Measurements from ENCODE around the gene RNF26. TPM values are rescaled to one million over a fixed set of nuclear protein-coding genes. Genes with fewer than 3 reads are reported as not detected.

Gene RNF26
- total and polyA plus RNA-seq, 2 of the 13 experiments (the other 11 are each of a cell fraction or from before 2014, with no cell fraction given): 11.9 to 26.3 TPM

DNA sequence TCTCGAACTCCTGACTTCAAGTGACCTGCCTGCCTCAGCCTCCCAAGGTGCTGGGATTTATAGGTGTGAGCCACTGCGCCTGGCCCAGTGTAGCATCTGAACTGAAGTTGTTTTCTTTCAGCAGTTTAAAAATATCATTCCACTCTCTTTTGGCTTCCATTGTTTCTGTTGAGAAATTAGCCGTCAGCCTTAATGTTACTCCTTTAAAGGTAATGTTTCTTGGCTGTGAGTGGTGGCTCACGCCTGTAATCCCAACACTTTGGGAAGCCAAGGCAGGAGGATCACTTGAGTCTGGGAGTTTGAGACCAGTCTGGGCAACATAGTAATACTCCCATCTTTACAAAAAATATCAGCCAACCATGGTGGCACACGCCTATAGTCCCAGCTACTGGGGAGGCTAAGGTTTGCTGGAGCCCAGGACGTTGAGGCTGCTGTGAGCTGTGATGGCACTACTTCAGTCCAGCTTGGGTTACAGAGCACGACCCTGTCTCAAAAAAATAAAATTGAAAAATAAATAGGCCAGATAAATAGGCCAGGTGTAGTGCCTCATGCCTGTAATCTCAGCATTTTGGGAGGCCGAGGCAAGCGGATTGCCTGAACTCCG is 43.3 kb upstream of the RNF26 start:
- BruUV-seq (replicated peaks): no TSS peak
- intact Hi-C loops (cut with micrococcal nuclease; ENCODE audit: unreplicated experiment): no loop called here
- ATAC-seq (no peak), DNase-seq (ENCODE audit: low spot score) (no peak), FAIRE-seq (no peak)
- H3K4me3 ChIP-seq (replicated peaks in 1 of 3; ENCODE audit: insufficient read depth in 1 of 3, low read depth in 2 of 3, low read length in 3 of 3): no peak overlapping the region
- peaks cover 1 to 22% of the 10 kb centered on the region in 2 experiments; a peak in 3 of 5 replicates for H3K36me3 ChIP-seq (replicated peaks in 1 of 2; ENCODE audit: control insufficient read depth in 1 of 2, insufficient read depth in 2 of 2, low read length in 2 of 2)
- ChIA-PET CTCF (ENCODE audit: low intra/inter-chr PET ratio, low total read pairs) (no interaction called here), POLR2A (no interaction called here)
- H3K79me2 ChIP-seq (ENCODE audit: insufficient read depth, low read length): no peaks in the 10 kb centered on the region
- no peaks in the 10 kb centered on the region for H3K9me3 ChIP-seq (ENCODE audit: low read length)
- H4K20me1 ChIP-seq (ENCODE audit: insufficient read depth, low read length): no peaks in the 10 kb centered on the region
- H3K4me2 ChIP-seq (ENCODE audit: low read depth, low read length): no peak overlapping the region
- H3K9ac ChIP-seq (ENCODE audit: insufficient read depth, low read depth, low read length): no peak overlapping the region
- in situ Hi-C loops (cut with HindIII; ENCODE audit: extremely low pct_ligation_motif_present, low pct_unique_long_range_greater_than_20kb): no loop called here
- no peak overlapping the region for H2AFZ ChIP-seq (ENCODE audit: low read length)
- TF ChIP-seq, protein P1, sequence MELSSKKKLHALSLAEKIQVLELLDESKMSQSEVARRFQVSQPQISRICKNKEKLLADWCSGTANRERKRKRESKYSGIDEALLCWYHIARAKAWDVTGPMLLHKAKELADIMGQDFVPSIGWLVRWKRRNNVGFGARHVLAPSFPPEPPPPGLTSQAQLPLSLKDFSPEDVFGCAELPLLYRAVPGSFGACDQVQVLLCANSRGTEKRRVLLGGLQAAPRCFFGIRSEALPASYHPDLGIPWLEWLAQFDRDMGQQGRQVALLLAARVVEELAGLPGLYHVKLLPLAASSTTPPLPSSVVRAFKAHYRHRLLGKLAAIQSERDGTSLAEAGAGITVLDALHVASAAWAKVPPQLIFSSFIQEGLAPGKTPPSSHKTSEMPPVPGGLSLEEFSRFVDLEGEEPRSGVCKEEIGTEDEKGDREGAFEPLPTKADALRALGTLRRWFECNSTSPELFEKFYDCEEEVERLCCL (CRISPR knock-in tag; IDR thresholded peaks at IDR 0.05; ENCODE audit: borderline replicate concordance): no peak
- peak; percentile 100 for TF ChIP-seq ZNF317 (CRISPR knock-in tag; IDR thresholded peaks at IDR 0.05)
- no peaks in the 10 kb centered on the region for H3K4me1 ChIP-seq (ENCODE audit: insufficient read depth, low read length)
- H3K27me3 ChIP-seq (ENCODE audit: control insufficient read depth in 1 of 2, insufficient read depth in 2 of 2, low read length in 2 of 2): no peaks in the 10 kb centered on the region
- WGBS (ENCODE audit: low lambda C conversion rate): 98% methylated on average over 10 of the region's 10 CpGs
- no peak overlapping the region for H3K27ac ChIP-seq (ENCODE audit: extremely low read length, insufficient read depth, low read length)

DNA sequence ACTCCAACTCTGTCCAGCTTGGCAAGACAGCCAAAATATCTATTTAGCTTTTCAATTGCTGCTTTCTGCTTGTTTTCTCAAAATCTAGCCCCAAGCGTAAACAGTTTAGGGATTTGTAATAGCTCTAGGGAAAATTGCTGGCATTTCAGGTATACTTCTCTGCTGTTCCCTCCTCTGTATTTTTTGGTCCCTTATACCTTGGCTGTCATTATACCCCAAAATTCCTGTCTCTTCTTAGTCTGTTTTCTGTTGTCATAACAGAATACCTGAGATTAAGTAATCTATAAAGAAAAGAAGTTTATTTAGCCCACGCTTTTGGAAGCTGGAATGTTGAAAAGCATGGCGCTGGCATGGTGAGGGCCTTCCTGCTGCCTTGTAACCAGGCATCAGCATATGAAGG is 40.9 kb upstream of the RNF26 start:
- WGBS (ENCODE audit: low lambda C conversion rate): 94% methylated on average over 3 of the region's 3 CpGs
- Histone ChIP-seq H3K4me3 (replicated peaks in 1 of 3; ENCODE audit: insufficient read depth in 1 of 3, low read depth in 2 of 3, low read length in 3 of 3) (no peak overlapping the region), H4K20me1 (ENCODE audit: insufficient read depth, low read length) (no peaks in the 10 kb centered on the region), H3K9ac (ENCODE audit: insufficient read depth, low read depth, low read length) (no peak overlapping the region), H3K4me1 (ENCODE audit: insufficient read depth, low read length) (no peaks in the 10 kb centered on the region), H3K27ac (ENCODE audit: extremely low read length, insufficient read depth, low read length) (no peak overlapping the region), H3K27me3 (ENCODE audit: control insufficient read depth in 1 of 2, insufficient read depth in 2 of 2, low read length in 2 of 2) (no peaks in the 10 kb centered on the region), H3K9me3 (ENCODE audit: low read length) (no peaks in the 10 kb centered on the region), H3K36me3 (replicated peaks in 1 of 2; ENCODE audit: control insufficient read depth in 1 of 2, insufficient read depth in 2 of 2, low read length in 2 of 2) (peaks cover 7 to 35% of the 10 kb centered on the region in 2 experiments; a peak in 4 of 5 replicates), H3K79me2 (ENCODE audit: insufficient read depth, low read length) (no peaks in the 10 kb centered on the region), H2AFZ (ENCODE audit: low read length) (no peak overlapping the region), H3K4me2 (ENCODE audit: low read depth, low read length) (no peak overlapping the region)
- no peak for DNase-seq (ENCODE audit: low spot score)
- no peak for ATAC-seq
- in situ Hi-C loops (cut with HindIII; ENCODE audit: extremely low pct_ligation_motif_present, low pct_unique_long_range_greater_than_20kb) (no loop called here), intact Hi-C loops (cut with micrococcal nuclease; ENCODE audit: unreplicated experiment) (no loop called here)
- CTCF ChIA-PET (ENCODE audit: low intra/inter-chr PET ratio, low total read pairs): no interaction called here
- POLR2A ChIA-PET: no interaction called here
- no TSS peak for BruUV-seq (replicated peaks)
- FAIRE-seq: no peak
- no peak for TF ChIP-seq SKI (IDR thresholded peaks at IDR 0.05; ENCODE audit: partially characterized antibody)
- TF ChIP-seq ZSCAN21 (CRISPR knock-in tag; IDR thresholded peaks at IDR 0.05; ENCODE audit: borderline replicate concordance): no peak
- TF ChIP-seq, protein P2, sequence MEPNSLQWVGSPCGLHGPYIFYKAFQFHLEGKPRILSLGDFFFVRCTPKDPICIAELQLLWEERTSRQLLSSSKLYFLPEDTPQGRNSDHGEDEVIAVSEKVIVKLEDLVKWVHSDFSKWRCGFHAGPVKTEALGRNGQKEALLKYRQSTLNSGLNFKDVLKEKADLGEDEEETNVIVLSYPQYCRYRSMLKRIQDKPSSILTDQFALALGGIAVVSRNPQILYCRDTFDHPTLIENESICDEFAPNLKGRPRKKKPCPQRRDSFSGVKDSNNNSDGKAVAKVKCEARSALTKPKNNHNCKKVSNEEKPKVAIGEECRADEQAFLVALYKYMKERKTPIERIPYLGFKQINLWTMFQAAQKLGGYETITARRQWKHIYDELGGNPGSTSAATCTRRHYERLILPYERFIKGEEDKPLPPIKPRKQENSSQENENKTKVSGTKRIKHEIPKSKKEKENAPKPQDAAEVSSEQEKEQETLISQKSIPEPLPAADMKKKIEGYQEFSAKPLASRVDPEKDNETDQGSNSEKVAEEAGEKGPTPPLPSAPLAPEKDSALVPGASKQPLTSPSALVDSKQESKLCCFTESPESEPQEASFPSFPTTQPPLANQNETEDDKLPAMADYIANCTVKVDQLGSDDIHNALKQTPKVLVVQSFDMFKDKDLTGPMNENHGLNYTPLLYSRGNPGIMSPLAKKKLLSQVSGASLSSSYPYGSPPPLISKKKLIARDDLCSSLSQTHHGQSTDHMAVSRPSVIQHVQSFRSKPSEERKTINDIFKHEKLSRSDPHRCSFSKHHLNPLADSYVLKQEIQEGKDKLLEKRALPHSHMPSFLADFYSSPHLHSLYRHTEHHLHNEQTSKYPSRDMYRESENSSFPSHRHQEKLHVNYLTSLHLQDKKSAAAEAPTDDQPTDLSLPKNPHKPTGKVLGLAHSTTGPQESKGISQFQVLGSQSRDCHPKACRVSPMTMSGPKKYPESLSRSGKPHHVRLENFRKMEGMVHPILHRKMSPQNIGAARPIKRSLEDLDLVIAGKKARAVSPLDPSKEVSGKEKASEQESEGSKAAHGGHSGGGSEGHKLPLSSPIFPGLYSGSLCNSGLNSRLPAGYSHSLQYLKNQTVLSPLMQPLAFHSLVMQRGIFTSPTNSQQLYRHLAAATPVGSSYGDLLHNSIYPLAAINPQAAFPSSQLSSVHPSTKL (CRISPR knock-in tag; IDR thresholded peaks at IDR 0.05): no peak
- no peak for TF ChIP-seq ZNF12 (CRISPR knock-in tag; IDR thresholded peaks at IDR 0.05)
- TF ChIP-seq, protein P3, sequence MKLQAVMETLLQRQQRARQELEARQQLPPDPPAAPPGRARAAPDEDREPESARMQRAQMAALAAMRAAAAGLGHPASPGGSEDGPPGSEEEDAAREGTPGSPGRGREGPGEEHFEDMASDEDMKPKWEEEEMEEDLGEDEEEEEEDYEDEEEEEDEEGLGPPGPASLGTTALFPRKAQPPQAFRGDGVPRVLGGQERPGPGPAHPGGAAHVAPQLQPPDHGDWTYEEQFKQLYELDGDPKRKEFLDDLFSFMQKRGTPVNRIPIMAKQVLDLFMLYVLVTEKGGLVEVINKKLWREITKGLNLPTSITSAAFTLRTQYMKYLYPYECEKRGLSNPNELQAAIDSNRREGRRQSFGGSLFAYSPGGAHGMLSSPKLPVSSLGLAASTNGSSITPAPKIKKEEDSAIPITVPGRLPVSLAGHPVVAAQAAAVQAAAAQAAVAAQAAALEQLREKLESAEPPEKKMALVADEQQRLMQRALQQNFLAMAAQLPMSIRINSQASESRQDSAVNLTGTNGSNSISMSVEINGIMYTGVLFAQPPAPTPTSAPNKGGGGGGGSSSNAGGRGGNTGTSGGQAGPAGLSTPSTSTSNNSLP (IDR thresholded peaks at IDR 0.05; ENCODE audit: low read depth, low read length): no peak
- TF ChIP-seq ZNF430 (CRISPR knock-in tag; IDR thresholded peaks at IDR 0.05): no peak
- TF ChIP-seq SATB2 (CRISPR knock-in tag; IDR thresholded peaks at IDR 0.05): no peak
- no peak for TF ChIP-seq KAT7 (CRISPR knock-in tag; IDR thresholded peaks at IDR 0.05; ENCODE audit: borderline replicate concordance)
- no peak for TF ChIP-seq ZNF776 (CRISPR knock-in tag; IDR thresholded peaks at IDR 0.05)
- TF ChIP-seq MIXL1 (CRISPR knock-in tag; IDR thresholded peaks at IDR 0.05): no peak
